Prostate gland (tissue), 2 donors: ENCODE measurements around the gene AUTS2. TPM values are rescaled to one million over a fixed set of nuclear protein-coding genes. Genes with fewer than 3 reads are reported as not detected.

Experiments
- DNase-seq: peaks from one replicate; pipeline ENCODE4 v3.0.0-alpha.2; 2019; ENCODE audit warnings: low spot score
- H3K27ac ChIP-seq, 2 donors: fragments of 200-600 bp; sonication (generic); 2 replicates each; pipeline ENCODE4 v1.5.1; 2017 to 2019
- H3K27me3 ChIP-seq: fragments of 200-600 bp; sonication (generic); replicated peaks from 2 replicates; pipeline ENCODE4 v1.5.1; 2019; ENCODE audit not compliant: insufficient read depth
- H3K36me3 ChIP-seq, 2 donors: fragments of 200-600 bp; sonication (generic); 1 replicate in 1 of 2; 2 replicates in 1 of 2; pipeline versions ENCODE4 v1.5.1 to v1.8.1; 2017 to 2019
- H3K4me1 ChIP-seq: fragments of 200-600 bp; sonication (generic); replicated peaks from 2 replicates; pipeline ENCODE4 v1.5.1; 2019
- H3K4me3 ChIP-seq, 2 donors: fragments of 200-600 bp; sonication (generic); 2 replicates each; pipeline ENCODE4 v1.5.1; 2017 to 2019
- H3K9me3 ChIP-seq: fragments of 200-600 bp; sonication (generic); 2 replicates; pipeline ENCODE4 v1.5.1; 2017
- CTCF ChIP-seq, 4 experiments: fragments of 200-600 bp in 2 of 4; fragments of 450-650 bp in 2 of 4; sonication (generic) in 2 of 4; IDR thresholded peaks; 1 replicate in 3 of 4; 2 replicates in 1 of 4; pipeline ENCODE4 v1.5.1; 2016 to 2019; ENCODE audit warnings: antibody characterized with exemption in 4 of 4, mild to moderate bottlenecking in 2 of 4, moderate library complexity in 2 of 4
- POLR2A ChIP-seq: fragments of 450-650 bp; IDR thresholded peaks from one replicate; pipeline ENCODE4 v1.6.1; 2016; ENCODE audit warnings: antibody characterized with exemption, mild to moderate bottlenecking
- POLR2AphosphoS5 ChIP-seq: sonication (generic); formaldehyde crosslinking; IDR thresholded peaks from one replicate; pipeline ENCODE4 v1.6.1; 2017; ENCODE audit warnings: antibody characterized with exemption
- WGBS: methylation state at CpG from one replicate; pipeline ENCODE4 v1.1.5; 2018; 5-methylcytosine and 5-hydroxymethylcytosine counted together
- intact Hi-C: fragments of 100-400 bp; cut with DNase I; formaldehyde crosslinking; loops from one replicate; pipeline ENCODE4 v1.14.2; 2022
- total RNA-seq, 2 donors: library from RNA; depleted of rRNA; stranded (reverse); fragments of >200 nt; gene quantifications; one replicate each; pipeline ENCODE4 v1.1.0, GENCODE V29; 2016

AUTS2 gene
- total RNA-seq, 2 donors from 2014 or later, result 25.0 to 55.2 TPM

- Histone ChIP-seq H3K27me3 (no peaks in the 10 kb centered on the region), H3K4me3 (no peak overlapping the region), H3K36me3 (no peaks in the 10 kb centered on the region), H3K27ac (no peak overlapping the region), H3K4me1 (no peaks in the 10 kb centered on the region), H3K9me3 (no peaks in the 10 kb centered on the region)
- no peak for TF ChIP-seq POLR2AphosphoS5
- TF ChIP-seq POLR2A, result no peak
- no peak for TF ChIP-seq CTCF (IDR thresholded peaks at IDR 0.05)
- intact Hi-C loops, result no loop called here
- 95% methylated on average over 3 of the region's 3 CpGs for WGBS
- DNase-seq, result no peak
These were observed 54.8 kb downstream of the AUTS2 start for GRCh38 chr7:69652947-69653701.

GRCh38 chr7:69653806-69654205, 55.5 kb downstream of the AUTS2 start:
- no peaks in the 10 kb centered on the region for H3K27me3 ChIP-seq
- no peaks in the 10 kb centered on the region for H3K4me1 ChIP-seq
- H3K27ac ChIP-seq, result no peak overlapping the region
- 86% methylated on average over 2 of the region's 2 CpGs for WGBS
- TF ChIP-seq POLR2AphosphoS5 (no peak), POLR2A (no peak), CTCF (IDR thresholded peaks at IDR 0.05) (no peak)
- H3K9me3 ChIP-seq, result no peaks in the 10 kb centered on the region
- no peak for DNase-seq
- no peak overlapping the region for H3K4me3 ChIP-seq
- intact Hi-C loops, result no loop called here
- no peaks in the 10 kb centered on the region for H3K36me3 ChIP-seq

GRCh38 chr7:69654381-69654780, 56.1 kb downstream of the AUTS2 start:
- peak; percentile 41 for DNase-seq
- H3K4me1 ChIP-seq, result no peaks in the 10 kb centered on the region
- intact Hi-C loops, result no loop called here
- no peaks in the 10 kb centered on the region for H3K9me3 ChIP-seq
- H3K27ac ChIP-seq, result no peak overlapping the region
- H3K36me3 ChIP-seq, result no peaks in the 10 kb centered on the region
- H3K27me3 ChIP-seq, result no peaks in the 10 kb centered on the region
- WGBS, result 37% methylated on average over 2 of the region's 2 CpGs
- TF ChIP-seq POLR2A (no peak), POLR2AphosphoS5 (peak; percentile 60)
- no peak overlapping the region for H3K4me3 ChIP-seq

GRCh38 chr7:69654849-69655707, 56.8 kb downstream of the AUTS2 start:
- Histone ChIP-seq H3K36me3 (no peaks in the 10 kb centered on the region), H3K9me3 (no peaks in the 10 kb centered on the region), H3K27ac (no peak overlapping the region), H3K4me3 (no peak overlapping the region), H3K4me1 (no peaks in the 10 kb centered on the region), H3K27me3 (no peaks in the 10 kb centered on the region)
- 52% methylated on average over 6 of the region's 6 CpGs for WGBS
- DNase-seq, result no peak
- TF ChIP-seq CTCF (IDR thresholded peaks at IDR 0.05), result no peak
- no peak for TF ChIP-seq POLR2A
- no peak for TF ChIP-seq POLR2AphosphoS5
- intact Hi-C loops, result no loop called here

- TF ChIP-seq POLR2AphosphoS5, result no peak
- no peak for TF ChIP-seq POLR2A
- TF ChIP-seq CTCF (IDR thresholded peaks at IDR 0.05), result no peak
- no peak for DNase-seq
- Histone ChIP-seq H3K4me3 (no peak overlapping the region), H3K27ac (no peak overlapping the region), H3K27me3 (no peaks in the 10 kb centered on the region), H3K4me1 (no peaks in the 10 kb centered on the region), H3K9me3 (no peaks in the 10 kb centered on the region), H3K36me3 (no peaks in the 10 kb centered on the region)
- 97% methylated on average over 2 of the region's 2 CpGs for WGBS
- intact Hi-C loops, result no loop called here
These were observed 57.8 kb downstream of the AUTS2 start for GRCh38 chr7:69656077-69656476.
